SU-DHL-6 (cell line): Measurements from ENCODE around the gene POLR3GL.
A peak's percentile ranks its signal among the peaks of the same experiment; 100 is the strongest.

ENCODE experiments used
- H2AFZ ChIP-seq: fragments of 200-600 bp; sonication (generic); 2 replicates; pipeline ENCODE4 v1.6.1; 2014; ENCODE audit warnings: low read depth, mild to moderate bottlenecking, moderate library complexity, mixed read lengths, antibody characterized with exemption, low read length; ENCODE audit not compliant: severe bottlenecking
- H3F3A ChIP-seq: fragments of 200-600 bp; shearing (Covaris generic); 2 replicates; pipeline ENCODE4 v1.6.0; 2016; ENCODE audit warnings: antibody characterized with exemption, mild to moderate bottlenecking; ENCODE audit not compliant: insufficient read depth
- H3K27ac ChIP-seq: fragments of 200-600 bp; sonication (generic); 2 replicates; pipeline ENCODE4 v1.5.1; 2016; ENCODE audit warnings: low read depth, mild to moderate bottlenecking, low read length, moderate library complexity, mixed read lengths
- H3K27me3 ChIP-seq: fragments of 200-600 bp; sonication (generic), shearing (Covaris generic); 2 replicates; pipeline ENCODE4 v1.6.0; 2014; ENCODE audit warnings: mild to moderate bottlenecking, low read length
- H3K36me3 ChIP-seq: fragments of 200-600 bp; sonication (generic); 2 replicates; pipeline ENCODE4 v1.6.1; 2014; ENCODE audit warnings: mild to moderate bottlenecking, low read length, mixed read lengths
- H3K4me2 ChIP-seq: fragments of 300-600, 200-600 bp; shearing (Covaris generic), sonication (generic); 2 replicates; pipeline ENCODE4 v1.6.0; 2014; ENCODE audit warnings: low read length, low read depth, mild to moderate bottlenecking; ENCODE audit not compliant: poor library complexity, severe bottlenecking
- H3K4me3 ChIP-seq: fragments of 200-600 bp; sonication (generic); 2 replicates; pipeline ENCODE4 v1.5.1; 2014; ENCODE audit warnings: antibody characterized with exemption, low read length, mild to moderate bottlenecking, mixed read lengths; ENCODE audit not compliant: insufficient read depth, poor library complexity, severe bottlenecking
- H3K79me2 ChIP-seq: fragments of 200-600 bp; sonication (generic); 2 replicates; pipeline ENCODE4 v1.6.1; 2014; ENCODE audit warnings: mild to moderate bottlenecking, low read length, moderate library complexity; ENCODE audit not compliant: insufficient read depth
- H3K9ac ChIP-seq: fragments of 200-600 bp; sonication (generic); 2 replicates; pipeline ENCODE4 v1.7.0; 2014; ENCODE audit warnings: mild to moderate bottlenecking, low read length
- H3K9me2 ChIP-seq: fragments of 200-600 bp; sonication (generic); replicated peaks from 2 replicates; pipeline ENCODE4 v1.6.1; 2014; ENCODE audit warnings: low read length; ENCODE audit not compliant: insufficient read depth
- H3K9me3 ChIP-seq: fragments of 200-600 bp; sonication (generic); 2 replicates; pipeline ENCODE4 v1.6.1; 2014; ENCODE audit warnings: low read length, mixed read lengths; ENCODE audit not compliant: insufficient read depth
- H4K20me1 ChIP-seq: fragments of 200-600 bp; sonication (generic); 2 replicates; pipeline ENCODE4 v1.6.1; 2014; ENCODE audit warnings: low read depth, mild to moderate bottlenecking, antibody characterized with exemption, low read length, moderate library complexity, mixed read lengths
- CTCF ChIP-seq: fragments of 200-600 bp; sonication (generic); IDR thresholded peaks from one replicate; pipeline ENCODE4 v1.5.1; 2017; ENCODE audit warnings: antibody characterized with exemption, mild to moderate bottlenecking, low read length, moderate library complexity; ENCODE audit not compliant: insufficient read depth, poor library complexity, severe bottlenecking
- EZH2phosphoT487 ChIP-seq: fragments of 200-600 bp; sonication (generic), shearing (Covaris generic); conservative IDR thresholded peaks from 2 replicates; pipeline ENCODE4 v1.6.1; 2018; ENCODE audit warnings: mild to moderate bottlenecking, antibody characterized with exemption, low read length, moderate library complexity, mixed read lengths

The POLR3GL gene

GRCh38 chr1:145997718-145998023, 33.2 kb downstream of the POLR3GL start:
- Histone ChIP-seq H3K79me2 (peaks cover 14% of the 10 kb centered on the region), H3K9ac (peak overlapping the region; percentile 94), H3K36me3 (peaks cover 26% of the 10 kb centered on the region), H3K27me3 (no peaks in the 10 kb centered on the region), H3K9me3 (no peaks in the 10 kb centered on the region), H4K20me1 (peaks cover 5% of the 10 kb centered on the region; the same call in 1 of the 2 replicates), H3K4me3 (peak overlapping the region; percentile 99), H3K4me2 (peak overlapping the region; percentile 90), H3F3A (peaks cover 46% of the 10 kb centered on the region), H3K27ac (peak overlapping the region; percentile 25; the same call in 1 of the 2 replicates), H3K9me2 (no peaks in the 10 kb centered on the region), H2AFZ (peak overlapping the region; percentile 87)
- no peak for TF ChIP-seq CTCF
- TF ChIP-seq EZH2phosphoT487 = no peak

GRCh38 chr1:145999321-146000024, 35.0 kb downstream of the POLR3GL start:
- Histone ChIP-seq H3K9me3 (no peaks in the 10 kb centered on the region), H3K27ac (peak overlapping the region; percentile 34), H3K36me3 (peaks cover 11% of the 10 kb centered on the region), H3K4me2 (peak overlapping the region; percentile 28), H3K27me3 (no peaks in the 10 kb centered on the region), H3K9me2 (no peaks in the 10 kb centered on the region), H3K4me3 (no peak overlapping the region), H4K20me1 (peaks cover 5% of the 10 kb centered on the region; the same call in 1 of the 2 replicates), H2AFZ (peak overlapping the region; percentile 79), H3K79me2 (peaks cover 14% of the 10 kb centered on the region), H3F3A (peaks cover 28% of the 10 kb centered on the region), H3K9ac (peak overlapping the region; percentile 23; the same call in 1 of the 2 replicates)
- TF ChIP-seq EZH2phosphoT487 (no peak), CTCF (no peak)

GRCh38 chr1:146001709-146002108, 37.2 kb downstream of the POLR3GL start:
- no peaks in the 10 kb centered on the region for H3K9me2 ChIP-seq
- TF ChIP-seq CTCF (no peak), EZH2phosphoT487 (no peak)
- no peaks in the 10 kb centered on the region for H4K20me1 ChIP-seq
- H3K27ac ChIP-seq = no peak overlapping the region
- H3K79me2 ChIP-seq = no peaks in the 10 kb centered on the region
- no peak overlapping the region for H3K4me3 ChIP-seq
- no peaks in the 10 kb centered on the region for H3K9me3 ChIP-seq
- H3K9ac ChIP-seq = no peak overlapping the region
- H3K4me2 ChIP-seq = no peak overlapping the region
- no peaks in the 10 kb centered on the region for H3K36me3 ChIP-seq
- peaks cover 10% of the 10 kb centered on the region for H3F3A ChIP-seq
- H3K27me3 ChIP-seq = no peaks in the 10 kb centered on the region
- no peak overlapping the region for H2AFZ ChIP-seq
